GM08714 (cell line): ENCODE results near the gene USP30.

ENCODE experiments used
- H3K4me3 ChIP-seq: fragments of 200-500 bp; sonication (Bioruptor generic); 2 replicates; pipeline ENCODE4 v1.5.1; 2014; ENCODE audit warnings: mild to moderate bottlenecking, low read length, inconsistent platforms
- ZNF274 ChIP-seq: IDR thresholded peaks from 2 replicates; pipeline ENCODE4 v1.6.1; 2012; ENCODE audit warnings: mild to moderate bottlenecking, low read depth, low read length

The USP30 gene

GRCh38 chr12:109097435-109098182 lies 45.2 kb downstream of the USP30 start, which contains the start of gene UNG:
TSS of gene UNG (plus strand) at chr12:109097597. CDS start at chr12:109097680, 83 bp downstream.
- TF ChIP-seq ZNF274: no peak
- peak within 1 kb of the TSS; percentile 87 for H3K4me3 ChIP-seq

- peak overlapping the region; percentile 87 for H3K4me3 ChIP-seq
- no peak for TF ChIP-seq ZNF274
Measured at GRCh38 chr12:109098183-109098604, 45.8 kb downstream of the USP30 start.

DNA sequence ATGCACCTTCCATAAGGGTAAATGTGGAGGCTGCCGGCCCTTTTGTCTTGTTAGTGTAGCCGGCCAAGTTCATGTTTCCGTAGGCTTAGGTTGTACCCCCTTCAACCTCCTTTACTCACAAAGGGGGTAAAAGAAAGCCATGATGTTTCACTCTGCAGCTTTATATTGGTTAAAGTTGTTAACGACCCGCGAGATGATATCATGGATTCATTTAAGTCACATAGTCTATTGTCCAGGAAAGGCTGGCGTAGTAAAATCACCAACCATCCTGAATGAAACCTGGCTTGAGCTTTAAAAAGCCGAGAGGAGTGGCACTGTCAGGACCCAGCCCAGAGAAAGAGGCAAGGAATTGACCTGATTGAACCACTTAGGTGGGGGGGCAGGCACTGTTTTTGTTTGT lies 46.3 kb downstream of the USP30 start:
- H3K4me3 ChIP-seq: peak overlapping the region; percentile 87
- TF ChIP-seq ZNF274: no peak

- no peak for TF ChIP-seq ZNF274
- no peak overlapping the region for H3K4me3 ChIP-seq
Measured at GRCh38 chr12:109099431-109100020, 47.1 kb downstream of the USP30 start.

- TF ChIP-seq ZNF274: no peak
- no peak overlapping the region for H3K4me3 ChIP-seq
Measured at GRCh38 chr12:109100741-109101140, 48.4 kb downstream of the USP30 start.

DNA sequence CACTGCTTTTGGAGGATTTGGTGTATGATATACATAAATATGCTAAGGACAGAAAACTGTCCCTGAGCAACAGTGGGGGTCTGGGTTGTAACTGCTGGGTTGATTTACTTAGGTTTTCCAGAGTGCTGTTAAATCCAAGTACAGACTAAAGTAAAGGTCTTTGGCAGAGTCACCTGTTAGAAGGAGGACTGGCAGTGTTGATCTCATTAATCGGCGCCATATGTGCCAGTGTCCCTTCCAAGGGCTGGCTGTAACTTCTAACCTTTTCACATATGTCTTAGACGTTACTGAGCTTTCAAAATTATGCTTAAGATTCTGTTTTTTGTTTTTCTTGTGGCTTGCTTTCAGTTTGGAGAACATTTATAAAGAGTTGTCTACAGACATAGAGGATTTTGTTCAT lies 50.1 kb downstream of the USP30 start:
- H3K4me3 ChIP-seq: no peak overlapping the region
- TF ChIP-seq ZNF274: no peak

- TF ChIP-seq ZNF274: no peak
- H3K4me3 ChIP-seq: no peak overlapping the region
Measured at GRCh38 chr12:109105176-109105575, 52.8 kb downstream of the USP30 start.

- no peak for TF ChIP-seq ZNF274
- no peak overlapping the region for H3K4me3 ChIP-seq
Measured at GRCh38 chr12:109109746-109110350, 57.5 kb downstream of the USP30 start.

DNA sequence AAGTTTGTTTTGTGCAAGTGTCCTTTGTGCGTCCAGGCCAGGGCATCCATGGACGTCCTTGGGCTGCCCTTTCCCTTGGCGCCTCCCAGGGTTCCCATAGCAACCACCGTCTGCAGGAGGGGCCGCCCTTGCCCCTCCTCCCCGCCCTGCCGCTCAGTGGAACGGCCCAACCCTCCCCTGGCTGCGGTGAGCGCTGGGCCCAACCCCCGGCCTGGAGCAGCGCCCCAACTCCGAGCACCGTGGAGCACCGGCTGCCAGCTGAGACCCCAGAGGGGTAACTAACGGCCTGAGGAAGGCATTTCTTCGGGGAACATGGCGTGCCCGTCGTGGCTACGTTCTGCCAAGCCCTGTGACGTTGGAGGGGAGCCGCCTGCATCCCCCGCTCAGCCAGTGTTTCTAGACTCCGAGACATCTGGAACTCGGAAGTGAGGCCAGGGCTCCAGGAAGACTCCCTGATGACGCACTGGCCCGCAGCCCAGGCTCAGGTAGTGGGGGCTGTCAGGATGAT lies 58.7 kb downstream of the USP30 start:
- H3K4me3 ChIP-seq: peak overlapping the region; percentile 39; the same call in 1 of the 2 replicates

DNA sequence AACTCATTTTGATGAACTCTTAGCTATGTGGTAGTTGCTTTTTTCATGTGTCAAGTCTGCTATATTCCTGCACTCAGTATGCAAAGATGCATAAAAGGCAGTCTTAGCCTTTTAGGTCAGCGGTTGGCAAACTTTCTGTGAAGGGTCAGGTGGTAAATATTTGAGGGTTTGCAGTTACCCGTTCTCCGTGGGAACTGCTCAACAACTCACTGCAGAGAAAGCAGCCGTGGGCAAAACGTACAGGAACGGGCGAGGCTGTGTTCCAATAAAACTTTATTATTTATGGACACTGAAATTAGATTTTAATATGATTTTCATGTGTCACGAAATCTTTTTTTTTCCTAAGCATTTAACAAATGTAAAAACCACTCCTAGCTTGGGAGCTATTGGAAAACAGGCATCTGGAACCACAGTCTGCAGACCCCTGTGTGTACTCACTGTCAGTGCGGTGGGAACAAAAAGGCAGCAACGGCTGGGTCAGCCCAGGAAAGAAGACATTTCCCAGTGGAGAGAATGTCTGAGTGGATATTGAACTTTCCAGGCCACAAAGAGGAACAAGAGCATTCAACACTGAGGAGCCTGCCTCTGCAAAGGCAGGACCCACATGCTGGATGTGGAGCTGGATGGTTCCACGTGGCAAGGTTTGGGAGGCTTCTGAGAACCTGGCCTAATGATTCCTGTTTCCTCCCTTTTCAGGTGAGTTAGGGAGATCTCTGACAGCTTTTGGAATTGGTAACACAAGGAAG lies 60.5 kb downstream of the USP30 start:
- no peak for TF ChIP-seq ZNF274
- H3K4me3 ChIP-seq: no peak overlapping the region

More for the DNA sequence above, 58.7 kb downstream of the USP30 start:
- TF ChIP-seq ZNF274: no peak

- no peak overlapping the region for H3K4me3 ChIP-seq
- no peak for TF ChIP-seq ZNF274
Measured at GRCh38 chr12:109113661-109114321, 61.4 kb downstream of the USP30 start.

DNA sequence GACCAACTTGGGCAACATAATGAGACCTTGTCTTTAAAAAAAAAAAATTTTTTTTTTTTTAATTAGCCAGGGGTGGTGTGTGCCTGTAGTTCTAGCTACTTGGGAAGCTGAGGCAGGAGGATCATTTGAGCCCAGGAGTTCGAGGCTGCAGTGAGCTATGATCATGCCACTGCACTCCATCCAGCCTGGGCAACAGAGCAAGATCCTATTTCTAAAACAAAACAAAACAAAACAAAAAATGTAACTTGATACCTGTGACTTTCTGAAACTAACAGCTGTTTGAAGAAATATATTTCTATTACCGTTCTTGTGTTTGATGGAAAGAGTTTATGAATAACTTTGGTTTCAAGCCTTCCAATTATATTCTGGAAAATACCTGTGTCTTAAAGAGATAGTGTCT lies 62.3 kb downstream of the USP30 start:
- TF ChIP-seq ZNF274: no peak
- no peak overlapping the region for H3K4me3 ChIP-seq

- H3K4me3 ChIP-seq: no peak overlapping the region
Measured at GRCh38 chr12:109115404-109115757, 63.0 kb downstream of the USP30 start.

DNA sequence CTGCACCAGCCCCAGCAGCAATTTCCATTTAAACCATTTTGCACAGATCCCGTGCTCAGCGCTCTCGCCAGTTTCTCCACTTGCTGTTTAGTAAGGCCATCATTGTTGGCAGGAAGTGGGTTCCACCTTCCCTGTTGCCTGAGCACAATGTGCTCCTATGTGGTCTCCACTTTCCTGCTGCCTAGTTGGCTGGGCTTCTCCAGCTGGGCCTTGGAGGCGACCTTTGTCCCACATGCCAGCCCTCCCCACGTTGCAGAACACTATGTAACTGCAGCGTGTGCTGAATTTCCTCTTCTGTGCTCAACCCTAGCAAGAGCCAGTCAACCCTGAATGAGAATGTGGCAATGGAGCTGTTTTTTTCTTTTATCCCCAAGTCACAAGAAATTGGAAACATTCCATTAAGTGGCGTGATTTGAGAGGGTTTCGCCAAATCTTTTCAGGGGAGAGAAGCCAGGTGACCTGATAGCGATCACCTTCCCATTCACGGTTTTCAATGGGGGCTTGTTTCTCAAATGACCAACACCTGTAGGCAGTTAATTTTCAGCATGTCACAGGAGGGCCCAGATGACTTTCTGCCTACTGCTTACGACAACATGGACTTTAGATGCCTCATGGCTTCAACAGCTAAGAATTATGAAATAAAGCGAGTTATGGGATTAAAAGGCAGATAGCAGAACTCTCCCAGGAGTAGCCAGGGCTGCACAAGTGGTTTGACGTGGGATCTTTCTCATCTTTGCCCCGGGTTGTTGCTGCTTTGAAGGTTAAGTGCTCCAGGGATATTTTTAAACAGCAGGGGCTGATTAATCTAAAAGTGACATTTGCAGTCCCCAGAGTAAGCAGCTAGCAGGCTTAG lies 63.6 kb downstream of the USP30 start, which contains the start of gene ACACB:
Gene ACACB (plus strand): TSS at position 830 of the 853 bp plus-strand sequence. CDS start 22,819 bp downstream, outside the sequence.
- H3K4me3 ChIP-seq: no peak within 1 kb of the TSS
- no peak for TF ChIP-seq ZNF274

More at GRCh38 chr12:109115404-109115757, 63.0 kb downstream of the USP30 start:
- no peak for TF ChIP-seq ZNF274
